GM12864 (cell line): ENCODE results near the gene FGD6.

Experiments
- DNase-seq: peaks from one replicate; pipeline ENCODE4 v3.0.0-alpha.2; 2011; ENCODE audit warnings: low read depth
- H3K4me3 ChIP-seq: 2 replicates; pipeline ENCODE4 v1.5.1; 2011; ENCODE audit warnings: mild to moderate bottlenecking, low read depth, low read length, control low read depth
- TF ChIP-seq, protein P1 (sequence below): IDR thresholded peaks from 2 replicates; pipeline ENCODE4 v1.5.1; 2011; ENCODE audit warnings: low read depth, mild to moderate bottlenecking, moderate library complexity, low read length, control low read depth, inconsistent platforms; ENCODE audit errors: missing control alignments

Gene FGD6

GRCh38 chr12:95205685-95206084 is 11.6 kb downstream of the FGD6 start:
- TF ChIP-seq, protein P1, sequence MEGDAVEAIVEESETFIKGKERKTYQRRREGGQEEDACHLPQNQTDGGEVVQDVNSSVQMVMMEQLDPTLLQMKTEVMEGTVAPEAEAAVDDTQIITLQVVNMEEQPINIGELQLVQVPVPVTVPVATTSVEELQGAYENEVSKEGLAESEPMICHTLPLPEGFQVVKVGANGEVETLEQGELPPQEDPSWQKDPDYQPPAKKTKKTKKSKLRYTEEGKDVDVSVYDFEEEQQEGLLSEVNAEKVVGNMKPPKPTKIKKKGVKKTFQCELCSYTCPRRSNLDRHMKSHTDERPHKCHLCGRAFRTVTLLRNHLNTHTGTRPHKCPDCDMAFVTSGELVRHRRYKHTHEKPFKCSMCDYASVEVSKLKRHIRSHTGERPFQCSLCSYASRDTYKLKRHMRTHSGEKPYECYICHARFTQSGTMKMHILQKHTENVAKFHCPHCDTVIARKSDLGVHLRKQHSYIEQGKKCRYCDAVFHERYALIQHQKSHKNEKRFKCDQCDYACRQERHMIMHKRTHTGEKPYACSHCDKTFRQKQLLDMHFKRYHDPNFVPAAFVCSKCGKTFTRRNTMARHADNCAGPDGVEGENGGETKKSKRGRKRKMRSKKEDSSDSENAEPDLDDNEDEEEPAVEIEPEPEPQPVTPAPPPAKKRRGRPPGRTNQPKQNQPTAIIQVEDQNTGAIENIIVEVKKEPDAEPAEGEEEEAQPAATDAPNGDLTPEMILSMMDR: no peak
- no peak for DNase-seq
- H3K4me3 ChIP-seq: peak overlapping the region; percentile 9; the same call in 1 of the 2 replicates

GRCh38 chr12:95205016-95205624 is 12.1 kb downstream of the FGD6 start:
- no peak overlapping the region for H3K4me3 ChIP-seq
- DNase-seq: no peak
- TF ChIP-seq, protein P1: no peak

DNA sequence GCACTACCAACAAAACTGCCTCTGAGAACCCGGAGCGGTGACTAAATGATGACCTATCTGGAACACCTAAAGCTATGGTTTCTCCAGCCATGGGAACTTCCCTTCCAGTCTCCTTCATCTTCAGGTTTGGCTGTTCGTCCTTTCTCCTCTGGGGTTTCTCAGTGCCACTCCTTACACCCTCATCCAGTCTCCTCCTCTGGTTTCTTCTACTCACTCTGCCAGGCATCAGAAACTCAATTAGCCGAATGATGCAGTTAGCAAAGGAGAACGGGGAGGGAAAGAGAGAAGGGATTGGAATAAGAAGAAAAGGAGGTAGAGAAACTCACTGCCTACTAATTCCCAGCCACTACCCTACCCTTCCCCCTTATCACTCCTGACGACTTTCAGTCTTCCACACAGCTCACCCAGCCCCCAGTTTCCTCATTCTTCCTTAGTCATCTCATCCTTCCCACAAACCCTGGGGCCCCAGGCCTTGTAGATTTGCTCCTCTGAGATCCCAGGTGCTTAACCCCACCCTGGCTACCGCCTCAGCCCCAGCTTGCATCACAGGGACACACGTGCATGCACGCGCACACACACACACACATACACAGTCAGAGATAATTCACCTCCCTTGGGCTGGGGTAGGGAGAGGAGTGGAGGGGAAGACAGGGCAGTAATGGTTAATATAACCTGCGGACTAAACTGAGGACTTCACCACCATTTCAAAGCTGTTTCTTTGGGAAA is 13.0 kb downstream of the FGD6 start:
- H3K4me3 ChIP-seq: peak overlapping the region; percentile 38
- DNase-seq: no peak
- TF ChIP-seq, protein P1: no peak

- TF ChIP-seq, protein P1: no peak
- DNase-seq: no peak
- no peak overlapping the region; the same call in 1 of the 2 replicates for H3K4me3 ChIP-seq
Observed at GRCh38 chr12:95203487-95204030, 13.7 kb downstream of the FGD6 start.

DNA sequence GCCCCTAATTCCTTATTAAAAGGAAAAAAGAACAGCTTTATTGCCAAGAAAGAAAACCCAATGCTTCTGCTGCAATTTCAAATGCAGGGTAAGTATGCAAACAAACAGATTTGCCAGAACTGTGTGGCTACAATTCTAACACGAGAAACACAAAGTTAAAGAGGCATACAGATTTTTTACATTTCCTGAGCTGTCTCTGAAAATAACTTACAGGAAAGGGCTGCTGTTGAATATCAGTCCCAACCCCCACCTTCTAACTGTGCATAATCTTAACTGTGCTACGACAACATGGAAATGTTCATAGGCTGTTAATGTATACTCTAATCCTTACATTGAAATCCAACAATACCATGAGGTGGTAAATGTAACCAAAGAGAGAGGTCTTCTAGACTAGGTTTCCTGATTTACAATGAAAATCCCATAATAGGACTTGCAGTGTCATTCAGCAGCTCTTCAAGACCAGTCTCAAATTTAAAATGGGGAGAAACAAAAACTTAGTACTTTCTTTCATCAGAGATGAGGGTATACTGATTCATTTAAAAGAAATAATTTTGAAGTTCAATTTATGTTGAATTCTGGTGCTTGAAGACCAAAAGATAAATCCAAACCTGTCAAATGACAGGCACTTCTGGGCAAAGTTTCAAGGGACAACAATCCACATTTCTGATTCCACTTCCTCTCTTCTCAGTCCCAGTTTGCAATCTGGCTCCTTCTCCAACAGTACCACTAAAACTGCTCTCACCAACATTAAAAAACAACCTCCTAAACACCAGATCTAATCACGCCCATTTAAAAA is 14.4 kb downstream of the FGD6 start:
- DNase-seq: no peak
- H3K4me3 ChIP-seq: no peak overlapping the region; the same call in 1 of the 2 replicates
- TF ChIP-seq, protein P1: no peak

DNA sequence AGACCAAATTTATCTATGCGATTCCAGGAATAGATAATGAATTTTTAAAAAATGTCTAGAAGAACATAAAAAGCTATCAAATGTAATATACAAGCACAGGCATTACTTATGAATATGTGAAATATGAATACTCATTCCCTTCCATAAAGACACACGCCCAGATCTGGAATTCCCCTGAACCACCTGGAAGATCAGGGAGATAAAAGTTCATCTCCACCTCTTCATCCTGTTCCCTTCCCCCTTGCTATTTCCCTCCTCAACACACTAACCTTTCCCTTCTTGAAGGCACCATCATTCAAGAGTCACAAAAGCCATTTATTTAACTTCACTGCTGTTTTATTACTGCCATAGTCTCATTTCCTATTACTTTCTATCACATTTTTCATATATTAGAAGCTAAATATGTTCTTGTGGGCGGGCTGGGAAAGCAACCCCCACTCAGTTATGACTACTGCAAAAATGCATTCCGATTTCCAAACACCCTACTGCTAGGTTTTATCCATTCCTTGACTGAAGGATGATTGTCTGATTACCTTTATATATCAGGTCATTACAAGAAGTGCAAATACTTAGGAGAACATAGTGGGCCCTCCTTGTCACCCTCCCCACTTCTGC is 16.1 kb downstream of the FGD6 start:
- TF ChIP-seq, protein P1: no peak
- no peak for DNase-seq
- peak overlapping the region; percentile 14; the same call in 1 of the 2 replicates for H3K4me3 ChIP-seq
